PC-3 (cell line): ENCODE data around the gene MOK. TPM values are rescaled to one million over a fixed set of nuclear protein-coding genes. Genes with fewer than 3 reads are reported as not detected.

Experiments used
- ATAC-seq: fragments of 200-7000 bp; cut with Tn5 transposase; 2 replicates; pipeline ENCODE4 v1.9.1; 2020; ENCODE audit warnings: mild to moderate bottlenecking, moderate library complexity
- BruUV-seq: library from RNA; stranded (reverse); fragments of 400-500 nt; replicated peaks from 2 replicates; lab custom pipeline; 2021; lab: Mats Ljungman, UMichigan
- CTCF ChIA-PET: fragments of 300-600 bp; sonication (Branson Sonifier 250); formaldehyde crosslinking; loops from one replicate; lab custom pipeline; 2022; ENCODE audit warnings: antibody characterized with exemption; lab: Charles Lee
- POLR2A ChIA-PET: fragments of 300-600 bp; sonication (Branson Sonifier 250); formaldehyde crosslinking; loops from one replicate; lab custom pipeline; 2022; ENCODE audit warnings: antibody characterized with exemption; ENCODE audit not compliant: unreplicated experiment; lab: Charles Lee
- DNase-seq: peaks from one replicate; pipeline ENCODE4 v3.0.0-alpha.2; 2015
- H2AFZ ChIP-seq: fragments of 300-600 bp; sonication (generic); 2 replicates; pipeline ENCODE4 v1.6.0; 2016; ENCODE audit warnings: antibody characterized with exemption, low read length
- H3F3A ChIP-seq: fragments of 300-600 bp; sonication (generic); one replicate; pipeline ENCODE4 v1.6.0; 2017; ENCODE audit warnings: antibody characterized with exemption, low read length, control low read depth, mild to moderate bottlenecking; ENCODE audit not compliant: unreplicated experiment
- H3K27ac ChIP-seq: fragments of 300-600 bp; sonication (generic); 2 replicates; pipeline ENCODE4 v1.5.1; 2016; ENCODE audit warnings: mild to moderate bottlenecking, low read length
- H3K27me3 ChIP-seq: fragments of 300-600 bp; sonication (generic); 2 replicates; pipeline ENCODE4 v1.6.1; 2016; ENCODE audit warnings: low read length, mixed read lengths
- H3K36me3 ChIP-seq: fragments of 300-600 bp; sonication (generic); 2 replicates; pipeline ENCODE4 v1.6.1; 2016; ENCODE audit warnings: low read depth, mixed run types, low read length, mixed read lengths
- H3K4me1 ChIP-seq: fragments of 300-600 bp; sonication (generic); 2 replicates; pipeline ENCODE4 v1.5.1; 2016; ENCODE audit warnings: low read length; ENCODE audit not compliant: insufficient read depth
- H3K4me2 ChIP-seq: fragments of 300-600 bp; sonication (generic); 2 replicates; pipeline ENCODE4 v1.6.0; 2016; ENCODE audit warnings: low read length
- H3K4me3 ChIP-seq: fragments of 300-600 bp; sonication (generic); 2 replicates; pipeline ENCODE4 v1.5.1; 2016; ENCODE audit warnings: mild to moderate bottlenecking, low read length, mixed read lengths
- H3K79me2 ChIP-seq: fragments of 300-600 bp; sonication (generic); 2 replicates; pipeline ENCODE4 v1.6.1; 2017; ENCODE audit warnings: low read length, mixed read lengths
- H3K9ac ChIP-seq: fragments of 300-600 bp; sonication (generic); 2 replicates; pipeline ENCODE4 v1.6.0; 2016; ENCODE audit warnings: mild to moderate bottlenecking, low read length
- H3K9me2 ChIP-seq: fragments of 300-600 bp; sonication (generic); replicated peaks from 2 replicates; pipeline ENCODE4 v1.6.1; 2016; ENCODE audit warnings: mixed run types, low read length, mixed read lengths
- H3K9me3 ChIP-seq: fragments of 300-600 bp; sonication (generic); 2 replicates; pipeline ENCODE4 v1.6.1; 2016; ENCODE audit warnings: low read length, mixed read lengths
- H4K20me1 ChIP-seq: fragments of 300-600 bp; sonication (generic); 2 replicates; pipeline ENCODE4 v1.6.1; 2016; ENCODE audit warnings: low read length, mixed read lengths
- EZH2 ChIP-seq: fragments of 300-600 bp; sonication (generic); IDR thresholded peaks from one replicate; pipeline ENCODE4 v1.6.1; 2017; ENCODE audit warnings: antibody characterized with exemption, mild to moderate bottlenecking, low read length; ENCODE audit not compliant: unreplicated experiment
- EZH2phosphoT487 ChIP-seq: fragments of 300-600 bp; sonication (generic); IDR thresholded peaks from 2 replicates; pipeline ENCODE4 v1.6.1; 2018; ENCODE audit warnings: mild to moderate bottlenecking, antibody characterized with exemption, low read length, borderline replicate concordance
- intact Hi-C: fragments of 100-400 bp; cut with micrococcal nuclease; formaldehyde crosslinking; loops from 2 replicates; pipeline ENCODE4 v1.9.0; 2023
- total RNA-seq: library from RNA; depleted of rRNA; stranded (reverse); fragments of >200 nt; gene quantifications from 2 replicates; pipeline ENCODE4 v1.2.3, GENCODE V29; 2014
- TF ChIP-seq, protein P1 (sequence below): fragments of 300-600 bp; sonication (generic); conservative IDR thresholded peaks from 2 replicates; pipeline ENCODE4 v1.5.1; 2017; ENCODE audit warnings: antibody characterized with exemption, low read depth, mild to moderate bottlenecking, low read length

MOK gene
- total RNA-seq, 1 experiment from 2014 or later, result 108 TPM

DNA sequence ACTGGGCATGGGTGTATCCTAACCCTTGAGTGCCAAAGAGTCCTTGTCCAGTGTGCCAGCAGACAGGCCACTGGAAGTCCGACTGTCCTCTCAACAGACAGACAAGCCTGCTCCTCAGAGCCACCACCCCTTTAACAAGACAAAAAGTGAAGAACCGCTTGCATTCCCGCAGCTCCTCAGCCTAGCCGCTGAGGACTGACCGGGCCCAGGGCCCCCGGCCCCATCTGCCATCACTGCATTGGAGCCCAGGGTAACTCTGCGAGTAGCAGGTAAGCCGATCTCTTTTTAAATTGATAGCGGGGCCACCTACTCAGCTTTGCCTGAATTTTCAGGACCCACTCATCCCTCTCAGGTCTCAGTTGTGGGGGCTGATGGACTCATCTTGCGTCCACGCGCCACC lies 68.9 kb downstream of the MOK start:
- intact Hi-C loops, result no loop called here
- H2AFZ ChIP-seq, result no peak overlapping the region
- peaks cover 23% of the 10 kb centered on the region; the same call in 1 of the 2 replicates for H3K79me2 ChIP-seq
- peaks cover 21% of the 10 kb centered on the region for H3K36me3 ChIP-seq
- no TSS peak for BruUV-seq
- CTCF ChIA-PET, result interaction anchor here (0.7 kb wide), 1 partner anchor 1759 kb away, joined by 3 read pairs; no protein-coding TSS in a partner anchor
- ATAC-seq (peak; percentile 10; the same call in 1 of the 2 replicates), DNase-seq (no peak)
- no peaks in the 10 kb centered on the region for H4K20me1 ChIP-seq
- peaks cover 12% of the 10 kb centered on the region for H3K4me1 ChIP-seq
- no peaks in the 10 kb centered on the region for H3K9me2 ChIP-seq
- no peaks in the 10 kb centered on the region for H3K9me3 ChIP-seq
- H3K4me2 ChIP-seq, result no peak overlapping the region
- POLR2A ChIA-PET, result no interaction called here
- H3K27me3 ChIP-seq, result no peaks in the 10 kb centered on the region
- no peaks in the 10 kb centered on the region for H3F3A ChIP-seq
- H3K27ac ChIP-seq, result peak overlapping the region; percentile 63
- TF ChIP-seq, protein P1, sequence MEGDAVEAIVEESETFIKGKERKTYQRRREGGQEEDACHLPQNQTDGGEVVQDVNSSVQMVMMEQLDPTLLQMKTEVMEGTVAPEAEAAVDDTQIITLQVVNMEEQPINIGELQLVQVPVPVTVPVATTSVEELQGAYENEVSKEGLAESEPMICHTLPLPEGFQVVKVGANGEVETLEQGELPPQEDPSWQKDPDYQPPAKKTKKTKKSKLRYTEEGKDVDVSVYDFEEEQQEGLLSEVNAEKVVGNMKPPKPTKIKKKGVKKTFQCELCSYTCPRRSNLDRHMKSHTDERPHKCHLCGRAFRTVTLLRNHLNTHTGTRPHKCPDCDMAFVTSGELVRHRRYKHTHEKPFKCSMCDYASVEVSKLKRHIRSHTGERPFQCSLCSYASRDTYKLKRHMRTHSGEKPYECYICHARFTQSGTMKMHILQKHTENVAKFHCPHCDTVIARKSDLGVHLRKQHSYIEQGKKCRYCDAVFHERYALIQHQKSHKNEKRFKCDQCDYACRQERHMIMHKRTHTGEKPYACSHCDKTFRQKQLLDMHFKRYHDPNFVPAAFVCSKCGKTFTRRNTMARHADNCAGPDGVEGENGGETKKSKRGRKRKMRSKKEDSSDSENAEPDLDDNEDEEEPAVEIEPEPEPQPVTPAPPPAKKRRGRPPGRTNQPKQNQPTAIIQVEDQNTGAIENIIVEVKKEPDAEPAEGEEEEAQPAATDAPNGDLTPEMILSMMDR, result no peak
- TF ChIP-seq EZH2 (no peak), EZH2phosphoT487 (no peak)
- H3K9ac ChIP-seq, result peak overlapping the region; percentile 58
- no peak overlapping the region for H3K4me3 ChIP-seq

DNA sequence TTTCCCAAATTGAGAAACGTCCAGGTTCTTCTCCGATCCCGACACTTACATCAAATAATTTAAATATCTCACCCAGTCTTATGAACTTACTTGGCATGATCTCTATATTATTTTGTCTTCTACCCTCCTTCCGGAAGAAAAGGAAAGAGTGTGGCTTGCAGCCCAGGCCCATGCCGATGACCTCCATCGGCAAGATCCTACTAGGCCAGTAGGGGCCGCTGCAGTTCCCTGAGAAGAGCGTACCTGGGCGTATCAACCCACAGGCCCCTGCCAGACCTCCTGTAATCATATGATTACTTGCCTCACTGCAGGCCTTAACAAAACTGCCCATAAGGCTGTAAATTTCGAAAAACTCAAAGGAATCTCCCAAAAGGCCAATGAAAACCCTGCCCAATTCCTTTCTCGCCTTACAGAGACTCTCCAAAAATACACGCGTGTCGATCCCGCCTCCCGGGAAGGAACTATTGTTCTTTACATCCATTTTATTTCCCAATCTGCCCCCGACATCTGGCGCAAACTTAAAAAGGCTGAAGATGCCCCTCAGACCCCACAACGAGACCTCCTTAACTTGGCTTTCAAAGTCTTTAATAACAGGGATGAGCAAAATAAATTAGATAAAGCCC lies 69.6 kb downstream of the MOK start:
- Histone ChIP-seq H4K20me1 (no peaks in the 10 kb centered on the region), H3F3A (no peaks in the 10 kb centered on the region), H2AFZ (no peak overlapping the region), H3K27ac (peak overlapping the region; percentile 63), H3K36me3 (peaks cover 27% of the 10 kb centered on the region), H3K9me3 (no peaks in the 10 kb centered on the region), H3K4me3 (no peak overlapping the region), H3K79me2 (peaks cover 23% of the 10 kb centered on the region; the same call in 1 of the 2 replicates), H3K27me3 (no peaks in the 10 kb centered on the region), H3K4me2 (peak overlapping the region; percentile 26; the same call in 1 of the 2 replicates), H3K9ac (peak overlapping the region; percentile 58), H3K9me2 (no peaks in the 10 kb centered on the region), H3K4me1 (peaks cover 12% of the 10 kb centered on the region)
- ChIA-PET POLR2A (no interaction called here), CTCF (interaction anchor here (0.7 kb wide), 1 partner anchor 1760 kb away, joined by 3 read pairs; no protein-coding TSS in a partner anchor)
- no TSS peak for BruUV-seq
- DNase-seq (peak; percentile 92), ATAC-seq (peak; percentile 98)
- intact Hi-C loops, result loop anchor here (1.0 kb wide), 1 partner anchor 79 kb away; no protein-coding TSS in a partner anchor
- no peak for TF ChIP-seq EZH2phosphoT487
- TF ChIP-seq, protein P1, result peak; percentile 89
